Kidney epithelial cell (primary cell): ENCODE data around the gene FSTL3. TPM values are rescaled to one million over a fixed set of nuclear protein-coding genes. Genes with fewer than 3 reads are reported as not detected.

Experiments used
- DNase-seq: peaks from one replicate; pipeline ENCODE4 v3.0.0-alpha.2; 2010; ENCODE audit warnings: low read depth
- H3K27me3 ChIP-seq: 2 replicates; pipeline ENCODE4 v1.6.0; 2011; ENCODE audit warnings: low read length; ENCODE audit not compliant: control insufficient read depth, insufficient read depth
- H3K36me3 ChIP-seq: 2 replicates; pipeline ENCODE4 v1.5.1; 2011; ENCODE audit warnings: low read length; ENCODE audit not compliant: control insufficient read depth, insufficient read depth
- H3K4me3 ChIP-seq: 2 replicates; pipeline ENCODE4 v1.5.1; 2011; ENCODE audit warnings: low read depth, mild to moderate bottlenecking, control low read depth, low read length
- total RNA-seq: library from RNA; depleted of rRNA; stranded (reverse); fragments of >200 nt; gene quantifications from 2 replicates; pipeline ENCODE4 v1.2.3, GENCODE V29; 2015
- TF ChIP-seq, protein P1 (sequence below): IDR thresholded peaks from 2 replicates; pipeline ENCODE4 v1.5.1; 2011; ENCODE audit warnings: mild to moderate bottlenecking, moderate library complexity, low read length, control low read depth, inconsistent platforms; ENCODE audit not compliant: insufficient read depth, poor library complexity, severe bottlenecking

The FSTL3 gene
- total RNA-seq, 1 donor from 2014 or later = 378 TPM

GRCh38 chr19:652467-653389, 23.5 kb upstream of the FSTL3 start:
- DNase-seq = no peak
- TF ChIP-seq, protein P1, sequence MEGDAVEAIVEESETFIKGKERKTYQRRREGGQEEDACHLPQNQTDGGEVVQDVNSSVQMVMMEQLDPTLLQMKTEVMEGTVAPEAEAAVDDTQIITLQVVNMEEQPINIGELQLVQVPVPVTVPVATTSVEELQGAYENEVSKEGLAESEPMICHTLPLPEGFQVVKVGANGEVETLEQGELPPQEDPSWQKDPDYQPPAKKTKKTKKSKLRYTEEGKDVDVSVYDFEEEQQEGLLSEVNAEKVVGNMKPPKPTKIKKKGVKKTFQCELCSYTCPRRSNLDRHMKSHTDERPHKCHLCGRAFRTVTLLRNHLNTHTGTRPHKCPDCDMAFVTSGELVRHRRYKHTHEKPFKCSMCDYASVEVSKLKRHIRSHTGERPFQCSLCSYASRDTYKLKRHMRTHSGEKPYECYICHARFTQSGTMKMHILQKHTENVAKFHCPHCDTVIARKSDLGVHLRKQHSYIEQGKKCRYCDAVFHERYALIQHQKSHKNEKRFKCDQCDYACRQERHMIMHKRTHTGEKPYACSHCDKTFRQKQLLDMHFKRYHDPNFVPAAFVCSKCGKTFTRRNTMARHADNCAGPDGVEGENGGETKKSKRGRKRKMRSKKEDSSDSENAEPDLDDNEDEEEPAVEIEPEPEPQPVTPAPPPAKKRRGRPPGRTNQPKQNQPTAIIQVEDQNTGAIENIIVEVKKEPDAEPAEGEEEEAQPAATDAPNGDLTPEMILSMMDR = no peak
- H3K27me3 ChIP-seq = no peaks in the 10 kb centered on the region
- H3K36me3 ChIP-seq = peaks cover 3% of the 10 kb centered on the region
- no peak overlapping the region for H3K4me3 ChIP-seq

GRCh38 chr19:653425-653824, 22.8 kb upstream of the FSTL3 start:
- Histone ChIP-seq H3K4me3 (no peak overlapping the region), H3K27me3 (no peaks in the 10 kb centered on the region), H3K36me3 (peaks cover 3% of the 10 kb centered on the region)
- DNase-seq = no peak
- TF ChIP-seq, protein P1 = no peak

DNA sequence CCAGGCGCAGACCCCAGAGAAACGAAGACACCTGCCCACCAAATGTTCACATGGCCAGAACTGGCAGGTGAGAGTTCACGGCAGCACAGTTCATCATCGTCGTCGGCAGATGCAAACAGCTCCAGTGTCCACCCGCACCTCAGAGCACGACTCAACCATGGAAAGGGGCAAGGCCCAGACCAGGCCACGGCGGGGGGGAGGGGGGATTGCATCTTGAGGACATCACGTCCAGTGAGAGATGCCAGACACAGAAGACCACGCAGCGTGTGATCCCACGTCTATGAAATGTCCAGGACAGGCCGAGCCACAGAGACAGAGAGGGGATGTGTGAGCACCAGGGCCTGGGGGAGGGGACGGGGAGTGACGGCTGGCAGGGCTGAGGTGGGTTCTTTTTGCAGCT, 20.5 kb upstream of the FSTL3 start:
- DNase-seq = no peak
- Histone ChIP-seq H3K27me3 (no peaks in the 10 kb centered on the region), H3K36me3 (peaks cover 3% of the 10 kb centered on the region), H3K4me3 (no peak overlapping the region)
- TF ChIP-seq, protein P1 = no peak

DNA sequence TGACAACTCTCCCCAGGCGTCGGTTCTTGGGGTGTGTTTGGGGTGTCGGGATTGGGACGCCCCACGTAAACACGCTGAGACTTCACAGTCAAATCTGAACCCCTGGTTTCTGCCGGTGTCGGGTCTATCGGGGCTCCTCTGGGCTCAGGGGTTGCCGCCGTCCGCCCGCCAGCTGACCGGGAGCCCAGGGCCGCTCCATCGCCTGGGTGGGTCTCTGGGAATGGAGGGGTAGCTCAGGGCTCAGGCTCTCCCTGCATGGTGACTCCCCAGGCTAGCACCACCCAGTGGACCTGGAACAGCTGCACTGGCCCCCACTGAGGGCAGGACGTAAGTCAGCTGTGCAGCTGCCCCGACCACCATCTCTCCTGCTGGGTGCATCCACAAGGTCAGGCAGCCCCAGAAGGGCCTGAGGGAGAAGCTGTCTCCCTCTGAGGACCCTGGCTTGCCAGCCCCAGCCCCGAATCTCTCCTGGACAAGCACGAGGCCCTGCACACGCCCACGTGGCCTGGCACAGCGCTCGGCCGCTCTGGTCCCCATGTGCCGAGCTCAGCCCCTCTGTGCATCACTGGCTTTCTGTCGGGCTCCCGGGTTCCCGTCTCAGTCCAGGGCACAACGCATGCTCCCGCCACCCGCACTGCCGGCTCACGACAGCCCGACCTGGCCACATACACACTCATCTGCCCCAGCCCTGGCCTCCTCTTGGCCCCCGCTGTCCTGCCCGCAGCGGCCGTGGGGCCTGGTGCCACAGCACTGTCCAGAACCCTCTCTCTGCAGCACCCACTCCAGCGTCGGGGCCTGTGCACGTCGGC, 19.2 kb upstream of the FSTL3 start:
- no peak overlapping the region for H3K4me3 ChIP-seq
- no peaks in the 10 kb centered on the region for H3K27me3 ChIP-seq
- no peak for DNase-seq
- peaks cover 3% of the 10 kb centered on the region for H3K36me3 ChIP-seq
- TF ChIP-seq, protein P1 = no peak

- Histone ChIP-seq H3K36me3 (no peaks in the 10 kb centered on the region), H3K4me3 (no peak overlapping the region), H3K27me3 (no peaks in the 10 kb centered on the region)
- DNase-seq = no peak
- TF ChIP-seq, protein P1 = no peak
These were observed 18.6 kb upstream of the FSTL3 start for GRCh38 chr19:657611-658010.
